Vagina (tissue), 2 donors: ENCODE data around the gene SNX11. TPM values are rescaled to one million over a fixed set of nuclear protein-coding genes. Genes with fewer than 3 reads are reported as not detected.

ENCODE experiments used
- DNase-seq, 2 donors: peaks; one replicate each; pipeline ENCODE4 v3.0.0-alpha.2; 2017; ENCODE audit errors: extremely low spot score in 2 of 2
- H3K27ac ChIP-seq: fragments of 200-600 bp; sonication (generic); one replicate; pipeline ENCODE4 v1.5.1; 2019
- H3K27me3 ChIP-seq: fragments of 200-600 bp; sonication (generic); one replicate; pipeline ENCODE4 v1.5.1; 2019
- H3K36me3 ChIP-seq, 2 donors: fragments of 200-600 bp; sonication (generic); one replicate each; pipeline ENCODE4 v1.5.1; 2017 to 2019
- H3K4me1 ChIP-seq: fragments of 200-600 bp; sonication (generic); one replicate; pipeline ENCODE4 v1.5.1; 2019
- H3K4me3 ChIP-seq, 2 donors: fragments of 200-600 bp; sonication (generic); 1 replicate in 1 of 2; 2 replicates in 1 of 2; pipeline ENCODE4 v1.5.1; 2016 to 2019
- H3K9me3 ChIP-seq: fragments of 200-600 bp; sonication (generic); one replicate; pipeline ENCODE4 v1.5.1; 2019
- POLR2A ChIP-seq, 2 donors: fragments of 450-650 bp; IDR thresholded peaks; one replicate each; pipeline ENCODE4 v1.6.1; 2017; ENCODE audit warnings: antibody characterized with exemption in 2 of 2, mild to moderate bottlenecking in 2 of 2, moderate library complexity in 2 of 2
- POLR2AphosphoS5 ChIP-seq, 2 donors: sonication (generic); formaldehyde crosslinking; IDR thresholded peaks; one replicate each; pipeline ENCODE4 v1.9.0; 2017; ENCODE audit warnings: antibody characterized with exemption in 2 of 2, mild to moderate bottlenecking in 2 of 2, low read depth in 1 of 2; ENCODE audit not compliant: insufficient read depth in 1 of 2
- intact Hi-C: fragments of 100-400 bp; cut with DNase I; formaldehyde crosslinking; loops from one replicate; pipeline ENCODE4 v1.15.1; 2023
- total RNA-seq: library from RNA; depleted of rRNA; stranded (reverse); fragments of >200 nt; gene quantifications from one replicate; pipeline ENCODE4 v1.2.3, GENCODE V29; 2016
- TF ChIP-seq, protein P1 (sequence below), 3 experiments: fragments of 450-650 bp in 2 of 3; fragments of 200-600 bp in 1 of 3; sonication (generic) in 1 of 3; IDR thresholded peaks; one replicate each; pipeline ENCODE4 v1.5.1; 2017 to 2019; ENCODE audit warnings: antibody characterized with exemption in 3 of 3, mild to moderate bottlenecking in 2 of 3, moderate library complexity in 2 of 3

Gene SNX11, protein sequence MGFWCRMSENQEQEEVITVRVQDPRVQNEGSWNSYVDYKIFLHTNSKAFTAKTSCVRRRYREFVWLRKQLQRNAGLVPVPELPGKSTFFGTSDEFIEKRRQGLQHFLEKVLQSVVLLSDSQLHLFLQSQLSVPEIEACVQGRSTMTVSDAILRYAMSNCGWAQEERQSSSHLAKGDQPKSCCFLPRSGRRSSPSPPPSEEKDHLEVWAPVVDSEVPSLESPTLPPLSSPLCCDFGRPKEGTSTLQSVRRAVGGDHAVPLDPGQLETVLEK
- total RNA-seq = 15.0 TPM

GRCh38 chr17:48107137-48108055 lies at the start of gene SNX11:
Gene SNX11, plus strand, starts transcription at chr17:48107766. Its CDS starts 4,278 bp downstream, at chr17:48112044.
- TF ChIP-seq POLR2AphosphoS5 (IDR thresholded peaks at IDR 0.05; ENCODE audit: insufficient read depth in 1 of 2, low read depth in 1 of 2) (peak; percentile 88 to 92), POLR2A (IDR thresholded peaks at IDR 0.05) (peak in 1 of 2 donors; percentile 11)
- TF ChIP-seq, protein P1, sequence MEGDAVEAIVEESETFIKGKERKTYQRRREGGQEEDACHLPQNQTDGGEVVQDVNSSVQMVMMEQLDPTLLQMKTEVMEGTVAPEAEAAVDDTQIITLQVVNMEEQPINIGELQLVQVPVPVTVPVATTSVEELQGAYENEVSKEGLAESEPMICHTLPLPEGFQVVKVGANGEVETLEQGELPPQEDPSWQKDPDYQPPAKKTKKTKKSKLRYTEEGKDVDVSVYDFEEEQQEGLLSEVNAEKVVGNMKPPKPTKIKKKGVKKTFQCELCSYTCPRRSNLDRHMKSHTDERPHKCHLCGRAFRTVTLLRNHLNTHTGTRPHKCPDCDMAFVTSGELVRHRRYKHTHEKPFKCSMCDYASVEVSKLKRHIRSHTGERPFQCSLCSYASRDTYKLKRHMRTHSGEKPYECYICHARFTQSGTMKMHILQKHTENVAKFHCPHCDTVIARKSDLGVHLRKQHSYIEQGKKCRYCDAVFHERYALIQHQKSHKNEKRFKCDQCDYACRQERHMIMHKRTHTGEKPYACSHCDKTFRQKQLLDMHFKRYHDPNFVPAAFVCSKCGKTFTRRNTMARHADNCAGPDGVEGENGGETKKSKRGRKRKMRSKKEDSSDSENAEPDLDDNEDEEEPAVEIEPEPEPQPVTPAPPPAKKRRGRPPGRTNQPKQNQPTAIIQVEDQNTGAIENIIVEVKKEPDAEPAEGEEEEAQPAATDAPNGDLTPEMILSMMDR (IDR thresholded peaks at IDR 0.05) = peak in 1 of 3 experiments; percentile 24
- Histone ChIP-seq H3K27me3 (no peaks in the 10 kb centered on the region), H3K9me3 (no peaks in the 10 kb centered on the region), H3K36me3 (no peaks in the 10 kb centered on the region), H3K27ac (peak within 1 kb of the TSS; percentile 84), H3K4me1 (peaks cover 38% of the 10 kb centered on the region), H3K4me3 (peak within 1 kb of the TSS; percentile 80 to 96)
- DNase-seq = peak in 1 of 2 donors; percentile 91
- intact Hi-C loops = loop anchor here (5.0 kb wide), 1 partner anchor 50 kb away; no protein-coding TSS in a partner anchor

DNA sequence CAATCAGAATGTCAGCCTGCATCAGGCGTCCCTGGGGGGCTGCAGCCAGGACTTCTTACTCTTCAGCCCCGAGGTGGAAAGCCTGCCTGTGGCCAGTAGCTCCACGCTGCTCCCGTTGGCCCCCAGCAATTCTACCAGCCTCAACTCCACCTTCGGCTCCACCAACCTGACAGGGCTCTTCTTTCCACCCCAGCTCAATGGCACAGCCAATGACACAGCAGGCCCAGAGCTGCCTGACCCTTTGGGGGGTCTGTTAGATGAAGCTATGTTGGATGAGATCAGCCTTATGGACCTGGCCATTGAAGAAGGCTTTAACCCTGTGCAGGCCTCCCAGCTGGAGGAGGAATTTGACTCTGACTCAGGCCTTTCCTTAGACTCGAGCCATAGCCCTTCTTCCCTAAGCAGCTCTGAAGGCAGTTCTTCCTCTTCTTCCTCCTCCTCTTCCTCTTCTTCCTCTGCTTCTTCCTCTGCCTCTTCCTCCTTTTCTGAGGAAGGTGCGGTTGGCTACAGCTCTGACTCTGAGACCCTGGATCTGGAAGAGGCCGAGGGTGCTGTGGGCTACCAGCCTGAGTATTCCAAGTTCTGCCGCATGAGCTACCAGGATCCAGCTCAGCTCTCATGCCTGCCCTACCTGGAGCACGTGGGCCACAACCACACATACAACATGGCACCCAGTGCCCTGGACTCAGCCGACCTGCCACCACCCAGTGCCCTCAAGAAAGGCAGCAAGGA lies 49.0 kb upstream of the SNX11 start:
- intact Hi-C loops = loop anchor here (5.0 kb wide), 1 partner anchor 49 kb away; the partner anchor contains the start of gene SNX11
- no peaks in the 10 kb centered on the region for H3K9me3 ChIP-seq
- H3K27me3 ChIP-seq = no peaks in the 10 kb centered on the region
- peaks cover 35% of the 10 kb centered on the region for H3K4me1 ChIP-seq
- no peak overlapping the region for H3K4me3 ChIP-seq
- H3K36me3 ChIP-seq = peaks cover 8 to 70% of the 10 kb centered on the region in 2 donors
- H3K27ac ChIP-seq = no peak overlapping the region
- no peak for DNase-seq
- TF ChIP-seq POLR2AphosphoS5 (IDR thresholded peaks at IDR 0.05; ENCODE audit: insufficient read depth in 1 of 2, low read depth in 1 of 2) = no peak
- no peak for TF ChIP-seq POLR2A (IDR thresholded peaks at IDR 0.05)
- TF ChIP-seq, protein P1 (IDR thresholded peaks at IDR 0.05) = no peak

DNA sequence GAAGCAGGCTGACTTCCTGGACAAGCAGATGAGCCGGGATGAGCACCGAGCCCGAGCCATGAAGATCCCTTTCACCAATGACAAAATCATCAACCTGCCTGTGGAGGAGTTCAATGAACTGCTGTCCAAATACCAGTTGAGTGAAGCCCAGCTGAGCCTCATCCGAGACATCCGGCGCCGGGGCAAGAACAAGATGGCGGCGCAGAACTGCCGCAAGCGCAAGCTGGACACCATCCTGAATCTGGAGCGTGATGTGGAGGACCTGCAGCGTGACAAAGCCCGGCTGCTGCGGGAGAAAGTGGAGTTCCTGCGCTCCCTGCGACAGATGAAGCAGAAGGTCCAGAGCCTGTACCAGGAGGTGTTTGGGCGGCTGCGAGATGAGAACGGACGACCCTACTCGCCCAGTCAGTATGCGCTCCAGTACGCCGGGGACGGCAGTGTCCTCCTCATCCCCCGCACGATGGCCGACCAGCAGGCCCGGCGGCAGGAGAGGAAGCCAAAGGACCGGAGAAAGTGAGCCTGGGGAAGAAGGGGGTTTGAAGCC lies 48.4 kb upstream of the SNX11 start:
- intact Hi-C loops = loop anchor here (5.0 kb wide), 1 partner anchor 48 kb away; the partner anchor contains the start of gene SNX11
- TF ChIP-seq, protein P1 (IDR thresholded peaks at IDR 0.05) = no peak
- TF ChIP-seq POLR2A (IDR thresholded peaks at IDR 0.05) = no peak
- Histone ChIP-seq H3K4me3 (no peak overlapping the region), H3K27ac (no peak overlapping the region), H3K27me3 (no peaks in the 10 kb centered on the region), H3K36me3 (peaks cover 8 to 74% of the 10 kb centered on the region in 2 donors), H3K4me1 (peaks cover 29% of the 10 kb centered on the region), H3K9me3 (no peaks in the 10 kb centered on the region)
- DNase-seq = no peak

GRCh38 chr17:48060249-48060648 lies 47.3 kb upstream of the SNX11 start:
- H3K4me3 ChIP-seq = no peak overlapping the region
- DNase-seq = no peak
- TF ChIP-seq, protein P1 (IDR thresholded peaks at IDR 0.05) = no peak
- no peak for TF ChIP-seq POLR2AphosphoS5 (IDR thresholded peaks at IDR 0.05; ENCODE audit: insufficient read depth in 1 of 2, low read depth in 1 of 2)
- no peak for TF ChIP-seq POLR2A (IDR thresholded peaks at IDR 0.05)
- peaks cover 8 to 83% of the 10 kb centered on the region in 2 donors for H3K36me3 ChIP-seq
- peak overlapping the region; percentile 44 for H3K27ac ChIP-seq
- no peaks in the 10 kb centered on the region for H3K27me3 ChIP-seq
- intact Hi-C loops = no loop called here
- H3K9me3 ChIP-seq = no peaks in the 10 kb centered on the region
- H3K4me1 ChIP-seq = peaks cover 26% of the 10 kb centered on the region
